ENCODE data around the gene RBM12. TPM values are rescaled to one million over a fixed set of nuclear protein-coding genes. Genes with fewer than 3 reads are reported as not detected.

Gene RBM12
- total and polyA plus RNA-seq, 4 donors, result 3.4 to 20.0 (median 15.8) TPM

DNA sequence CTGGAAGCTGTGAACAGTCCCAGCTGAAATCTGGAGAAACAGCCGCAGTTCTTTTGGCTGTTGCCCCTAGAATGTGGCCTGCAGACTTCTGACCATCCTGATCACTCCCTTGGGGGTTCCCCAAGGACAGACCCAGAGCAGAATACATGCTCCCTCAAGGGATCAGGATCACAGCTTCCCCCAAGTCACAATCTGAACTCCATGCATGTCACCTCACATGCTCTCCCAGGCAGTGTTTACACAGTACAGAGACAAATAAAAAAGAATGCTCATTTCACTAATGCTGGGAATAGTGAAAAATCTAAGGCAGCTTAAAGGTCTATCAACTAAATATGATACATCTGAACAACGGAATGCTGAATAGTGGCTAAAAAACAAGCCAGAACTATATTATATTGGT is 28.6 kb downstream of the RBM12 start:
- Histone ChIP-seq H3K36me3 (ENCODE audit: control insufficient read depth in 4 of 4, insufficient read depth in 3 of 4, low read depth in 1 of 4, low read length in 3 of 4) (peaks cover 3 to 10% (median 6%) of the 10 kb centered on the region in 4 donors), H3K9me3 (ENCODE audit: control insufficient read depth in 4 of 4, low read length in 3 of 4) (no peaks in the 10 kb centered on the region), H3K27ac (ENCODE audit: low read depth in 1 of 2, low read length in 2 of 2) (no peak overlapping the region), H3K27me3 (ENCODE audit: control insufficient read depth in 4 of 4, insufficient read depth in 4 of 4, low read length in 3 of 4) (no peaks in the 10 kb centered on the region), H3K4me3 (ENCODE audit: low read depth in 1 of 3, low read length in 3 of 3) (no peak overlapping the region), H3K9ac (ENCODE audit: low read depth in 1 of 2, low read length in 2 of 2) (no peak overlapping the region), H3K4me1 (ENCODE audit: control insufficient read depth in 4 of 4, insufficient read depth in 4 of 4, low read length in 3 of 4) (peaks cover 0 to 14% (median 5%) of the 10 kb centered on the region in 4 donors)
- TF ChIP-seq RXRA (IDR thresholded peaks at IDR 0.05), result peak; percentile 28 to 37
- no peak for TF ChIP-seq HNF4G (IDR thresholded peaks at IDR 0.05)
- TF ChIP-seq FOXA2 (IDR thresholded peaks at IDR 0.05), result peak; percentile 23
- no peak for TF ChIP-seq YY1 (IDR thresholded peaks at IDR 0.05)
- no peak for TF ChIP-seq TAF1 (conservative IDR thresholded peaks at IDR 0.05)
- no peak for TF ChIP-seq HNF4A (conservative IDR thresholded peaks at IDR 0.05)
- no peak for TF ChIP-seq SP1 (IDR thresholded peaks at IDR 0.05)
- TF ChIP-seq EGR1 (IDR thresholded peaks at IDR 0.05; ENCODE audit: low read depth in 2 of 2), result no peak
- DNase-seq (ENCODE audit: low spot score), result no peak
- 74% methylated on average over 2 of the region's 2 CpGs for WGBS

DNA sequence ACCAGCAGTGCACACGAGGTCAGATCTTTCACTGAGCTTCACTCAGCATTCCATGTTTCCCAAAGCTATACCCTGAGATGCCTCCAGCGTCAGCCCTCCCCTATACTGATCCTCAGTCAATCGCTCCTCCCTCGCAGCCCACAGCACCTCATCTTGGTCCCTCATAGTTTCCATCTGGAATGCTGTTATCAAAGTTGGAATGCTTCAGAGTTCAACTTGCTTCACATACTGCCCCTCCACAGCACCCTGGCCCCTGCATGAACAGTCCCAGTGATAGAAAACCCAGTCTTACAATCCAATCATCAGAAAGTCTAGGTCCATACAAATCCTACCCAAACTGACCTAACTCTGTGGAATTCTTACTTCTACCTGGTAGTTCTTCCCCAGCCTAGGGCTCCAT is 29.0 kb downstream of the RBM12 start:
- Histone ChIP-seq H3K27me3 (ENCODE audit: control insufficient read depth in 4 of 4, insufficient read depth in 4 of 4, low read length in 3 of 4) (no peaks in the 10 kb centered on the region), H3K4me1 (ENCODE audit: control insufficient read depth in 4 of 4, insufficient read depth in 4 of 4, low read length in 3 of 4) (peaks cover 0 to 14% (median 5%) of the 10 kb centered on the region in 4 donors), H3K9ac (ENCODE audit: low read depth in 1 of 2, low read length in 2 of 2) (no peak overlapping the region), H3K36me3 (ENCODE audit: control insufficient read depth in 4 of 4, insufficient read depth in 3 of 4, low read depth in 1 of 4, low read length in 3 of 4) (peaks cover 4 to 15% (median 9%) of the 10 kb centered on the region in 4 donors), H3K9me3 (ENCODE audit: control insufficient read depth in 4 of 4, low read length in 3 of 4) (no peaks in the 10 kb centered on the region), H3K4me3 (ENCODE audit: low read depth in 1 of 3, low read length in 3 of 3) (no peak overlapping the region), H3K27ac (ENCODE audit: low read depth in 1 of 2, low read length in 2 of 2) (no peak overlapping the region)
- WGBS, result 85% methylated on average over 4 of the region's 4 CpGs
- DNase-seq (ENCODE audit: low spot score), result no peak
- TF ChIP-seq RAD21 (IDR thresholded peaks at IDR 0.05), result no peak
- TF ChIP-seq FOXA2 (IDR thresholded peaks at IDR 0.05), result no peak
- TF ChIP-seq, protein P1, sequence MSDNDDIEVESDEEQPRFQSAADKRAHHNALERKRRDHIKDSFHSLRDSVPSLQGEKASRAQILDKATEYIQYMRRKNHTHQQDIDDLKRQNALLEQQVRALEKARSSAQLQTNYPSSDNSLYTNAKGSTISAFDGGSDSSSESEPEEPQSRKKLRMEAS (IDR thresholded peaks at IDR 0.05), result no peak
- TF ChIP-seq TAF1 (conservative IDR thresholded peaks at IDR 0.05), result no peak
- no peak for TF ChIP-seq EGR1 (IDR thresholded peaks at IDR 0.05; ENCODE audit: low read depth in 2 of 2)
- TF ChIP-seq SP1 (IDR thresholded peaks at IDR 0.05), result no peak
- TF ChIP-seq, protein P2, sequence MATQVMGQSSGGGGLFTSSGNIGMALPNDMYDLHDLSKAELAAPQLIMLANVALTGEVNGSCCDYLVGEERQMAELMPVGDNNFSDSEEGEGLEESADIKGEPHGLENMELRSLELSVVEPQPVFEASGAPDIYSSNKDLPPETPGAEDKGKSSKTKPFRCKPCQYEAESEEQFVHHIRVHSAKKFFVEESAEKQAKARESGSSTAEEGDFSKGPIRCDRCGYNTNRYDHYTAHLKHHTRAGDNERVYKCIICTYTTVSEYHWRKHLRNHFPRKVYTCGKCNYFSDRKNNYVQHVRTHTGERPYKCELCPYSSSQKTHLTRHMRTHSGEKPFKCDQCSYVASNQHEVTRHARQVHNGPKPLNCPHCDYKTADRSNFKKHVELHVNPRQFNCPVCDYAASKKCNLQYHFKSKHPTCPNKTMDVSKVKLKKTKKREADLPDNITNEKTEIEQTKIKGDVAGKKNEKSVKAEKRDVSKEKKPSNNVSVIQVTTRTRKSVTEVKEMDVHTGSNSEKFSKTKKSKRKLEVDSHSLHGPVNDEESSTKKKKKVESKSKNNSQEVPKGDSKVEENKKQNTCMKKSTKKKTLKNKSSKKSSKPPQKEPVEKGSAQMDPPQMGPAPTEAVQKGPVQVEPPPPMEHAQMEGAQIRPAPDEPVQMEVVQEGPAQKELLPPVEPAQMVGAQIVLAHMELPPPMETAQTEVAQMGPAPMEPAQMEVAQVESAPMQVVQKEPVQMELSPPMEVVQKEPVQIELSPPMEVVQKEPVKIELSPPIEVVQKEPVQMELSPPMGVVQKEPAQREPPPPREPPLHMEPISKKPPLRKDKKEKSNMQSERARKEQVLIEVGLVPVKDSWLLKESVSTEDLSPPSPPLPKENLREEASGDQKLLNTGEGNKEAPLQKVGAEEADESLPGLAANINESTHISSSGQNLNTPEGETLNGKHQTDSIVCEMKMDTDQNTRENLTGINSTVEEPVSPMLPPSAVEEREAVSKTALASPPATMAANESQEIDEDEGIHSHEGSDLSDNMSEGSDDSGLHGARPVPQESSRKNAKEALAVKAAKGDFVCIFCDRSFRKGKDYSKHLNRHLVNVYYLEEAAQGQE (IDR thresholded peaks at IDR 0.05), result no peak
- no peak for TF ChIP-seq RXRA (IDR thresholded peaks at IDR 0.05)
- TF ChIP-seq HNF4A (conservative IDR thresholded peaks at IDR 0.05), result no peak
- TF ChIP-seq ZBTB33 (IDR thresholded peaks at IDR 0.05), result no peak
- TF ChIP-seq NR2F2 (IDR thresholded peaks at IDR 0.05), result no peak
- no peak for TF ChIP-seq JUND (IDR thresholded peaks at IDR 0.05)
- no peak for TF ChIP-seq CTCF (IDR thresholded peaks at IDR 0.05; ENCODE audit: low read depth, low read length, missing input control)
- no peak for TF ChIP-seq YY1 (IDR thresholded peaks at IDR 0.05)
- no peak for TF ChIP-seq HNF4G (IDR thresholded peaks at IDR 0.05)
- TF ChIP-seq, protein P3, sequence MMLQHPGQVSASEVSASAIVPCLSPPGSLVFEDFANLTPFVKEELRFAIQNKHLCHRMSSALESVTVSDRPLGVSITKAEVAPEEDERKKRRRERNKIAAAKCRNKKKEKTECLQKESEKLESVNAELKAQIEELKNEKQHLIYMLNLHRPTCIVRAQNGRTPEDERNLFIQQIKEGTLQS (IDR thresholded peaks at IDR 0.05), result no peak

Measured in liver (tissue), 9 donors.